ENCODE data around the gene SAMD10. TPM values are rescaled to one million over a fixed set of nuclear protein-coding genes. Genes with fewer than 3 reads are reported as not detected.
"Not testable (repeated sequence)": the region's sequence is repeated elsewhere in the genome, so short reads cannot be mapped to it uniquely, and the experiment has no call there.

SAMD10 gene
- total and polyA plus RNA-seq, 5 donors = 3.3 to 4.9 (median 3.9) TPM

- H3K27ac ChIP-seq (ENCODE audit: low read length) = no peak overlapping the region
Measured at GRCh38 chr20:63934271-63935068, 45.0 kb downstream of the SAMD10 start.

GRCh38 chr20:63933646-63934045, 45.8 kb downstream of the SAMD10 start:
- no peak overlapping the region for H3K27ac ChIP-seq (ENCODE audit: low read length)
- no peak overlapping the region for H3K4me3 ChIP-seq (ENCODE audit: low read length)
- H3K4me1 ChIP-seq (ENCODE audit: control insufficient read depth, insufficient read depth, low read length) = no peaks in the 10 kb centered on the region
- no peak for ATAC-seq
- H3K9me3 ChIP-seq (ENCODE audit: control insufficient read depth, low read length) = no peaks in the 10 kb centered on the region
- intact Hi-C loops (cut with DNase I) = no loop called here
- WGBS = 67% methylated on average over 5 of the region's 5 CpGs
- peak in 1 of 3 donors; percentile 59 for DNase-seq
- H3K27me3 ChIP-seq (ENCODE audit: control insufficient read depth, insufficient read depth) = no peaks in the 10 kb centered on the region

More at GRCh38 chr20:63934271-63935068, 45.0 kb downstream of the SAMD10 start:
- no peak overlapping the region for H3K4me3 ChIP-seq (ENCODE audit: low read length)
- 79% methylated on average over 37 of the region's 37 CpGs for WGBS
- no peaks in the 10 kb centered on the region for H3K27me3 ChIP-seq (ENCODE audit: control insufficient read depth, insufficient read depth)
- ATAC-seq (no peak), DNase-seq (peak in 2 of 3 donors; percentile 39 to 55)
- H3K9me3 ChIP-seq (ENCODE audit: control insufficient read depth, low read length) = no peaks in the 10 kb centered on the region
- H3K4me1 ChIP-seq (ENCODE audit: control insufficient read depth, insufficient read depth, low read length) = no peaks in the 10 kb centered on the region
- intact Hi-C loops (cut with DNase I) = no loop called here

GRCh38 chr20:63932606-63933160, 46.8 kb downstream of the SAMD10 start:
- Histone ChIP-seq H3K9me3 (ENCODE audit: control insufficient read depth, low read length) (no peaks in the 10 kb centered on the region), H3K4me3 (ENCODE audit: low read length) (no peak overlapping the region), H3K27ac (ENCODE audit: low read length) (no peak overlapping the region), H3K4me1 (ENCODE audit: control insufficient read depth, insufficient read depth, low read length) (no peaks in the 10 kb centered on the region), H3K27me3 (ENCODE audit: control insufficient read depth, insufficient read depth) (no peaks in the 10 kb centered on the region)
- intact Hi-C loops (cut with DNase I) = no loop called here
- DNase-seq (peak in 2 of 3 donors; percentile 44 to 45), ATAC-seq (no peak)
- WGBS = 90% methylated on average over 17 of the region's 17 CpGs

- no peak for ATAC-seq
- 91% methylated on average over 19 of the region's 19 CpGs for WGBS
Measured at GRCh38 chr20:63931735-63932134, 47.7 kb downstream of the SAMD10 start.

GRCh38 chr20:63930971-63931553, 48.4 kb downstream of the SAMD10 start:
- DNase-seq (peak; percentile 46 to 87 (median 78)), ATAC-seq (peak; percentile 60 to 81)
- Histone ChIP-seq H3K27me3 (ENCODE audit: control insufficient read depth, insufficient read depth) (no peaks in the 10 kb centered on the region), H3K4me3 (ENCODE audit: low read length) (no peak overlapping the region), H3K4me1 (ENCODE audit: control insufficient read depth, insufficient read depth, low read length) (no peaks in the 10 kb centered on the region), H3K9me3 (ENCODE audit: control insufficient read depth, low read length) (no peaks in the 10 kb centered on the region), H3K27ac (ENCODE audit: low read length) (no peak overlapping the region)
- intact Hi-C loops (cut with DNase I) = no loop called here
- 75% methylated on average over 37 of the region's 37 CpGs for WGBS

More at GRCh38 chr20:63931735-63932134, 47.7 kb downstream of the SAMD10 start:
- no peaks in the 10 kb centered on the region for H3K9me3 ChIP-seq (ENCODE audit: control insufficient read depth, low read length)
- H3K4me1 ChIP-seq (ENCODE audit: control insufficient read depth, insufficient read depth, low read length) = no peaks in the 10 kb centered on the region
- no peak overlapping the region for H3K4me3 ChIP-seq (ENCODE audit: low read length)
- no peak overlapping the region for H3K27ac ChIP-seq (ENCODE audit: low read length)
- intact Hi-C loops (cut with DNase I) = no loop called here
- peak in 2 of 3 donors; percentile 40 to 53 for DNase-seq
- H3K27me3 ChIP-seq (ENCODE audit: control insufficient read depth, insufficient read depth) = no peaks in the 10 kb centered on the region

GRCh38 chr20:63929473-63929883, 50.0 kb downstream of the SAMD10 start:
- DNase-seq = peak in 1 of 3 donors; percentile 20
- H3K9me3 ChIP-seq (ENCODE audit: control insufficient read depth, low read length); intact Hi-C loops (cut with DNase I); H3K27me3 ChIP-seq (ENCODE audit: control insufficient read depth, insufficient read depth); H3K27ac ChIP-seq (ENCODE audit: low read length); H3K4me1 ChIP-seq (ENCODE audit: control insufficient read depth, insufficient read depth, low read length); H3K4me3 ChIP-seq (ENCODE audit: low read length); ATAC-seq: not testable (repeated sequence)
- 95% methylated on average over 31 of the region's 31 CpGs for WGBS

- ATAC-seq = no peak
- 98% methylated on average over 26 of the region's 26 CpGs for WGBS
- H3K27me3 ChIP-seq (ENCODE audit: control insufficient read depth, insufficient read depth) = no peaks in the 10 kb centered on the region
- no peaks in the 10 kb centered on the region for H3K4me1 ChIP-seq (ENCODE audit: control insufficient read depth, insufficient read depth, low read length)
- no peak overlapping the region for H3K4me3 ChIP-seq (ENCODE audit: low read length)
- no peak overlapping the region for H3K27ac ChIP-seq (ENCODE audit: low read length)
- intact Hi-C loops (cut with DNase I) = no loop called here
- no peak for DNase-seq
- H3K9me3 ChIP-seq (ENCODE audit: control insufficient read depth, low read length) = no peaks in the 10 kb centered on the region
Measured at GRCh38 chr20:63929071-63929470, 50.4 kb downstream of the SAMD10 start.

GRCh38 chr20:63926298-63926697, 53.1 kb downstream of the SAMD10 start:
- intact Hi-C loops (cut with DNase I) = no loop called here
- ATAC-seq = no peak
- no peaks in the 10 kb centered on the region for H3K27me3 ChIP-seq (ENCODE audit: control insufficient read depth, insufficient read depth)
- WGBS = 67% methylated on average over 8 of the region's 8 CpGs
- H3K4me1 ChIP-seq (ENCODE audit: control insufficient read depth, insufficient read depth, low read length) = no peaks in the 10 kb centered on the region
- H3K4me3 ChIP-seq (ENCODE audit: low read length) = no peak overlapping the region
- DNase-seq = no peak
- H3K27ac ChIP-seq (ENCODE audit: low read length) = no peak overlapping the region
- H3K9me3 ChIP-seq (ENCODE audit: control insufficient read depth, low read length) = no peaks in the 10 kb centered on the region

- WGBS = 70% methylated on average over 9 of the region's 9 CpGs
- Histone ChIP-seq H3K4me1 (ENCODE audit: control insufficient read depth, insufficient read depth, low read length) (no peaks in the 10 kb centered on the region), H3K4me3 (ENCODE audit: low read length) (no peak overlapping the region), H3K27ac (ENCODE audit: low read length) (no peak overlapping the region), H3K27me3 (ENCODE audit: control insufficient read depth, insufficient read depth) (no peaks in the 10 kb centered on the region), H3K9me3 (ENCODE audit: control insufficient read depth, low read length) (no peaks in the 10 kb centered on the region)
- intact Hi-C loops (cut with DNase I) = no loop called here
- no peak for DNase-seq
- ATAC-seq = no peak
Measured at GRCh38 chr20:63924241-63924640, 55.2 kb downstream of the SAMD10 start.

All from right cardiac atrium (tissue), 5 donors.